Activated gamma-delta T cell treated with Interleukin-2 at 50 U/mL for 16 hours (primary cell): ENCODE measurements around the gene PPP1R37.
A peak's percentile ranks its signal among the peaks of the same experiment; 100 is the strongest.

Experiments used
- DNase-seq: peaks from one replicate; pipeline ENCODE4 v3.0.0-alpha.2; 2020

The PPP1R37 gene

DNA sequence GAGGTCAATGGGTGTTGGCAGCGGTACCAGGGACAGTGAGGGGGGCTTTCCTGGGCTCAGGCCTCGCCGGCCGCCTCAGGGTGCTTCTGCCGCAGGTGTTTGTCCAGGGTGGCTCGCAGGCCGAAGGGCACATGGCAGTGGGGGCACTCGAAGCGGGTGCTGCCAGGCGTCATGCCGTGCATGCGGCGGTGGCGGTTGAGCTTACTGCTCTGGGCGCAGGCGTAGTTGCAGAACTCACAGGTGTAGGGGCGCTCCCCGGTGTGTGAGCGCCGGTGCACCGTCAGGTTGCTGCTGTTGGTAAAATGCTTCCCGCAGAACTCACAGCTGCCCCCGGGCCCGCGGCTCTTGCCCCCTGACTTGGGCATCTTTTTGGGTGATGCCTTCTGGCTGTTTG, 21.4 kb upstream of the PPP1R37 start:
- no peak for DNase-seq

DNA sequence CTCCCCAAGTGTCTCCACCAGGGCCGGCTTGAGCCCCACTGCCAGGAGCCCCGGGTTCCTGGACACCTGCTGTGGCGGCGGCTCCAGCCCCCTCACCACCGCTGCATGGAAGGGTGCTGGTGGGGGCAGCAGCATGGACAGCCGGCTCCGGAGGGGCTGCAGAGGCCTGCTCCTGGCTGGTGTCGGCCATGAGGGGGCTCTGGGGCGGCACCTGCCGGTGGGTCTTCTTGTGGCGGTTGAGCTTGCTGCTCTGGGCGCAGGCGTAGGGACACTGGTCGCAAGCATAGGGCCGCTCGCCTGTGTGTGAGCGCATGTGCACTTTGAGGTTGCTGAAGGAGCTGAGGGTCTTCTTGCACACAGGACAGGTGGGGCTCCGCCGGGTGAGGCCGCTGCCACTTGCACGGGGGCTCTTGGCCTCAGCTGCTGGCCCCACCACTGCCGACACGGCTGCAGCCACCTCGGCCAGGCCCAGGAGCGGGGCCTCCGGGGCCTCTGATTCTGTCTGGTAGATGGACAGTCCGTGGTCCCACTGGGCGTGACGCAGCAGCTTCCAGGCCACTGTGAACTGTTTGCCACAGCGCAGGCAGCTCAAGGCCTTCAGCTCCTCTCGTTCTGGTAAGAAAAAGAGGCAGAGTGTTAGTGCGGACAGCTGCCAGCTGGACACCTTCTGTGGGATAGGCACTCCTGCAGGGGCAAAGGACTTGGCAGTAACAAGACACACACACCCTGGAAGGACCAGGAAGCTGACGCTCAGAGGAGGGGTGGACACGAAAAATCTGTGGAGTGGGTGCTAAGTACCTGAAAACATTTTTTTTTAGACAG, 20.8 kb upstream of the PPP1R37 start:
- DNase-seq, result no peak

DNA sequence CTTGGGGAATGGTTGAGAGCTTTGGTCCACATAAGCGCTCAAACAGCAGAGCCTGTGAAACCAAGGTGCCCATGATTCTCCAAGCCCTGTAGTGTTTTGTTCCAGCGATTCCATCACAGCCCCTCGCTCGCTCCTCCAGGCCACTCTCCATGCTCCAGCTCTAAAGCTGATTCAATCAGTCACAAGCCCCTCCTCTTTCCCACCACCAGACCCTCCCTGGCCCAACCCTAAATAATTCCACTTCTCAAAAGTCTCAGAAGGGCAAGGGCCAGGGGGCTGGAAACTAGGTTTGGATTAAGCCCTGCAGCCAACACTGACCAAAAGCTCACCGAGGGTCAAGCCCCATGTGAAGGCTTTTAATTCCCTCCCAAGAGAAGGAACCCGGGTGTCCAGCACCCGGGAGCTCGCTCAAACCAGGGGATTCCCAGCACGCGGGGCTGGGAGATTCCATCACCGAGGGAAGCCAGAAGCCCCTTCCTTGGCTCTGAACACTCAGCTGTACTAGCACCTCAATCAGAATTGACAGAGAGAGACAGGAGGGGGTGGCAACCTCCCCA, 18.2 kb upstream of the PPP1R37 start:
- DNase-seq, result no peak

DNA sequence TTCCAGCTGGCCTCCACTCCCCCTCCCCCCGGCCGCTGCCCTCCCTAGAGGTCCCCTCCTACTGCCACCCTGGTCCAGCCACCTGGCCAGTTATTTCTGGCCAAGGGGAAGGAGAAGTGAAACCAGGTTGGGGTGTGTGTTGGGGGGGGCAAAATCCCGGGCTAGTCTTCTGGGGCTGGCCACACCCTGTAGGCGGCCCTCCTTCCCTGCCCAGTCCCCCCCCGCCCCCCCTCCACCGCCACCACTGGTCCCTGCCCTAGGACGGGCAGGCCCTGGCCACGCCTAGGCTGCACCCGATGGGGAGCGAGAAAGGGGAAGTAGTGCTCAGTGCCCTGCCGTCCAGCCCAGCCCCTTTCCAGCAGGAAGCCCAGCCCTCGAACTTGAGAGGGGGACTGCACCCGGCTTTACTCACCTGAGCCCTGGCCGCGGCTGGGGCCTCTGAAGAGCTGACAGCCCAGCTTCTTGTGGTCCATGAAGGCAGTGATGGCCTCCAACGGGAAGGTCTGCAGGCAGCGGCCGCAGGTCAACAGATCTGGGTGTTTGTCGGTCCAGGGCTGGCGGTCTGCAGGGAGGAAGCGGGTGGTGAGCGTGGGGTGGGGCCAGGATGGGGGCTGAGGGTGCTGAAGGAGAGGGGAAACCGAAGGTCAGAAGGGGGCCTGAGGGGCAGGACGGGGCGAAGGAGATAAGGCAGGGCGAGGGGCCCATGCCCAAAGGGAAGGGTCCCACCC, 17.5 kb upstream of the PPP1R37 start:
- DNase-seq, result peak; percentile 27

DNA sequence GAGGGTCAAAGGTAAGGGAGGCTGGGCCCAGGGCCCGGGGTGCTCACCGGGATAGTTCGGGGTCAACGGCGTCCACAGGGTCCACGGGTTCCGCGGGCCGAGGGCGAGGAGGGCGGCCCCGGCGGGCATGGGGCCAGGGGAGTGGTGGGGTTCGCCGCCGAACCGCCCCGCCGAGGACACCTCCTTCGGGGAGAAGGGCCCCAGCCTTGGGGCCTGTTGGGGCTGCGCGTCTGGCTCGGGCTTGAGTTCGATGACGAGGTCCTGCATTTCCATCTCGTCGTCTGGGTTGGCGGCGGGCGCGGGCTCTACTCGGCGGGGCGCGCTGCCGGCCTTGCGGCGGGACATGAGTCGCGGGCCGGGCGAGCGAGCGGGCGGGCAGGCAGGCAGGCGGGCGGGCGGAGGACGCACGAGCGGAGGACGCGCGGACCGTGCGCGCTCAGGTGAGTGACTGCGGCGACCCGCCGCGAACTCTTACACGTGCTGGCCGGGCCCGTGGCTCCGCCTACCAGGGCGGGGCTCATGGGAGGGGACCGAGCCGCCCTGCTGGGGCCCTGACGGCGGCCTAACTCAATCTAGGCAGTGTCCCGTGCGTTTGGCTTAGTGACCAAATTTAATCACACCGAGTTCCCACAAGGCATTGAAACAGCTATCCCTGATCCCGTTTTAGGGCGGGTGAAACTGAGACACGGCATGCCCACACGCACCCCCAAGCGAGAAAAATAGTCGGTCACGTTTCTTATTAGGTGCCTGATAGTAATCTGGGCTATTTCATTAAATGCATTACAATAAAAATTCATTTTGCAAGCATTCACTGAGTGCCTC, 16.7 kb upstream of the PPP1R37 start, which contains the start of gene ZNF296:
Gene ZNF296 (minus strand): TSS at position 450 of the 822 bp plus-strand sequence. CDS start 105 bp downstream, at position 345.
- peak; percentile 75 for DNase-seq

DNA sequence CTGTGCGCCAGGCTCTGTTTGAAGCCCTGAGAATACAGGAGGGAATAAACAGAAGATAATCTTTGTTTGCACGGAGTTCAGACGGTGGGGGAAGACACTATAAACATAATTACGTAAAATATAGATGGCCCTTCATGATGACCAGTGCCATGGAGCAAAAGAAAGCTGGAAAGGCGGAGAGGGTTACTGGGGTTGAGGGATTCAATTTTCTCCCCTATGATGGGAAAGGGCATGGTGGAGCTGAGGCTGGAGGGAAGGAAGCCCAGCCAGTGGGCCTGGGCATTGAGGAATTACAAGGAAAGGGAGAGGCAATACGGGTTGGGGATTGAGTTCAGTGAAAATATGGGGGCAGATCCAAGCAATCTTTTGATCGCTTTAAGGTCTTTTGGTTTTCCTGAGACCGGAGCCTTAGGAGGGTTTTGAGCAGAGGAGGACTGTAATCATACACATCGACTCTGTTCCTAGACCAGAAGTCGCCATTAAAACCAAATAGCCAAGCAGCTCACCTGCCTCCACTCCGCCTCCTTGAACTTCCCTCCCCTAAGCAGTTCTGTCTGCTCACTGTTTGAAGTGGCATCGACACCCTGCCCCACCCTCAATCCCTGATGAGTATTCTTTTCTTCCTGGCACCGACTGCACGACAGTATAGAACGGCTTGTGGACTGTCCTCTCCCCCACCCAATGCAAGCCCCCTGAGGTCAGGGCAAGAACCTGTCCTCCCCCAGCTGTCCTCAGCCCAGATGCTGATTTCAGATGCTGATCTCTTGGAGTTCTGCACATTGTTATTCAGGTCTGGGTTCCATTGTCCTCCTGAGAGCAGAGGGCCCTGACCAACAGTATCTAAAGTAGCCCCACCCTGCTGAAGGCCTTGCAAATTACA, 15.9 kb upstream of the PPP1R37 start:
- DNase-seq, result no peak

DNA sequence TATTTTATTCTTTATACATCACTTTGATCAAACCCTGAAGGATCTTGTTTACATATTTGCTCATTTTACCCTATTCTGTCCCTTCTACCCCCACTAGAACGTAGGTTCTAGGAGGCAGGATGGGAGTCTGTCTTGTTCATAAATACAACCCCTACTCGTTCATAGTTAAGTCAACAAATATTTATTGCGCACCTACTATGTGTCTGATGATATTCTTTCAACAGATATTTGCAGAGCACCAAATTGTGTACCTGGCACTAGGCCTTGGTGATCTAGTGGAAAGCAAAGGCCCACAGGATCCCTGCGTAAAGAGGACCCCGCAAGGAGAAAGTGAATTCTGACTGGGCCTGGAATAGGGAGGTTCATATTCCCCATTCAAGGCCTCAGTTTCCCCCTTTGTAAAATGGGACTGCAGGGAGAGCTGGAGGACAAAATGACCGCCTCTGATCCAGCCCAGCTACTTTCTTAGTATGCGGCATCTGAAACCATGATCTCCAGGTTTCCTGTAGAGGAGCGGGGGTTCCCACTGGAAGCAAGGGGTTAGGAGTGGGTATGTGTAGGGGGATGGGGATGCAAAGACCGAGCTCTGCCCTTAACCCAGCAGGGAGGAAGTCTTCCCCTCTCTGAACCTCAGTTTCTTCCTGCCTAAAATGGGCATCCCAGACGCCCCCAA, 14.5 kb upstream of the PPP1R37 start:
- DNase-seq, result no peak

DNA sequence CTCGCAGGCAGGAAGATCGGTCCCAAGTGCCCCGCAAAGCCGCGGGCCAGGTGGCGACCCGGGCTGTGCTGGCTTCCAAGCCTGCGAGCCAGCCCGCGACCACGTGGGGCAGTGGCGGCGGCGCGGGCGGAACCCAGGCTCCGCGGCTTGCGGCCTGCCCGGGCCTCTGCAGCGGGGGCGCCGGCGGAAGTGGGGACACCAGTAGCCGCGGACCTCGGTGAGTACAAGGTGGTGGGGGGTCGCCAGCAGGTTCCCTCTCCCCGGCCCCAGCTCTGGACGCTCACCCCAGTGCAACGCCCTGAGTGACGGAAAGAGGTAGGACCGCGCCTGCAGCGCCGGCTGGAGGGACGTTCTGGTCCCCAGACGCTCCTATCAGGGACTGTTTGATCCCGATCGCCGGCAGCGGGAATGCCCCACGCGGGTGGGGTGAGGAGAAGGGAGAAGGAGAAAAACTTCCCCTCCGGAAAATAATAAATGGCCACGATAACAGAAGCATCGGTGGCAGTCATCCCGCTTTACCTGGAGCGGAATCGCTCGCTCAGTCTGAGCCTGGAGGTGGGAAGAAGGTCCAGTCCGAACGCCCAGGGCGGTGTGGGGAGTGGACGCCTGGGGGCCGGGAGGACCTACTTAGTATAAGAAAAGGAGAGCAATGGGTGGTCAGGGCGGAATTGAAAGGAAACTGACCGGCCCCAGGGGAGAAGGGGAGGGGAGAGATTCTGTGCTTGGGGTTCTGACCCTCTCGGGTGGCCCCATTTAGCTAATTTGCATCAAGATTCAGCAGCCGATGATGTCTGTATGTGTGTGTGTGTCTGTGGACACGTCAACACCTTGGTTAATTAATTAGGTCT, 13.7 kb upstream of the PPP1R37 start, which contains the start of gene GEMIN7:
Gene GEMIN7 (plus strand): TSS at position 198 of the 848 bp plus-strand sequence. CDS start 10,855 bp downstream, outside the sequence.
- DNase-seq, result peak; percentile 75

DNA sequence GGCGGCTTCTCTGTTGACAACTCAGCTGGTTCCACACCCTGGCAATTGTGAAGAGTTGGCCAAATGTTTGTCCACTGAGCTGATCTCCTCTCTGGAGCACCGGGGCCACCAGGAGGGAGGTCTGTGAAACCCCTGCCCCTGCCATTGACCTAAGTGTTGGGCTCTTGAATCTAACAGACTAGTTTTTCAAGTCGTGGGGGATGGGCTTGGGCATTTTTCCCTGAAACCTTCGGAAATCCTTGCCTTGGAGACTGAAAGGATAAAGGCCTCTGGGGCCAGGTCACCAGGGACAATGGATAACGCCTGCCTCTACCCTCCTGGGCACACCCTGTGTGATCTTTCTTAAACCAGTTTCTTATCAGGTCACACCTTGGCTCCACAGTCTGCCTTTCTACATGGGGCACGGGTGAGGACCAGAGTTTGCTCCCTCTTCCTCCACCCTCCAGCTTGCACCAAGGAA, 13.0 kb upstream of the PPP1R37 start:
- DNase-seq, result no peak

DNA sequence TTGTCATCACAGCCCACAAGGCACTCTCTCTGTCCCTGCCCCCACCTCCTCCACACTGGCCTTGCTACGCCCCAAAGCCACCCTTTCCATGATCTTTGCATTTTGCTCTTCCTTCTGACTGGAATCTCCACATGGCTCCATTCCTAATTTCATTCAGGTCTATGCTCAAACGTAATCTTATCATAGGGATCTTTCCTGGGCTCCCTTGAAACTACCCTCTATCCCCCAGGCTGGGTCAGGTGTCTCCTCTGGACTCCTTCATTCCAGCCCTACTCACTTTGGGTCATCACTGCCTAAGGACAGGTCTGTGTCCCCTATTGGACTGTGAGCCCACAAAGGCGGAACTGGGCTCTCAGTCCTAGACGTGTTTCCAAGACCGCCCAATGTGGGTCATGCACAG, 10.8 kb upstream of the PPP1R37 start:
- no peak for DNase-seq

DNA sequence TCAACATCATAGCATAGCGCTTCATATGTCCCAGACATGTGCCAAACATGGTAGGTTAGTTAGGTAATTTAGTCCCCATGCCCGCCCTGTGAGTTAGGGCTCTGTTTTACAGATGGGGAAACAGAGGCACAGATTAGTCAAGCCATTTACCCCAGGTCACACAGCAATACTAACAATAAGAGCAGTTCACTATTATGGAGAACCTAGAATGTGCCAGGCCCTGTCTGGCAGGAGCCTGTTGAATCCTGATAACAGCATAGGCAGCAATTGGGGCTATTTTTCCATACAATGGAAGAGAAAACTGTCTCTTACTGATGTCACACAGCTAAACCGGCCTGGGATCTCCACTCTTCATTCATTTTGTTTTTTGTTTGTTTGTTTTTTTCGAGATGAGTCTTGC, 6.5 kb upstream of the PPP1R37 start:
- DNase-seq, result no peak

DNA sequence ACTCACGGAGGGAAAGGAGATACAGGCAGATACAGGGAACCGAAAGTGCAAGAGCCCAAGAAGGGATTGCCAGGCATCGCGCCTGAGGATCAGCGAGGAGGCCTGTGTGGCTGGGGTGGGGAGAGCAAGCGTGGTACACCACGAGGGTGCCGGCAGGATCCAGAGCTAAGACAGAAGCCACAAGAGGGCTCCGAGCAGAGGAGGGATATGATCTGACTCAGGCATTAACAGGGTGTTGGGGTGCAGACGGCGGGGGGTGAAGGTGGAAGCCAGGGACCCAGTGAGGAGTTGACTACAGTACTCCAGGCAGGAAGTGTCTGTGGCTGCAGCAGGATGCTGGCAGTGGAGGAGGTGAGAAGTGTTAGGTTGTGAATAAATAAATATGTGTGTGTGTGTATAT, 5.4 kb upstream of the PPP1R37 start:
- DNase-seq, result peak; percentile 76

DNA sequence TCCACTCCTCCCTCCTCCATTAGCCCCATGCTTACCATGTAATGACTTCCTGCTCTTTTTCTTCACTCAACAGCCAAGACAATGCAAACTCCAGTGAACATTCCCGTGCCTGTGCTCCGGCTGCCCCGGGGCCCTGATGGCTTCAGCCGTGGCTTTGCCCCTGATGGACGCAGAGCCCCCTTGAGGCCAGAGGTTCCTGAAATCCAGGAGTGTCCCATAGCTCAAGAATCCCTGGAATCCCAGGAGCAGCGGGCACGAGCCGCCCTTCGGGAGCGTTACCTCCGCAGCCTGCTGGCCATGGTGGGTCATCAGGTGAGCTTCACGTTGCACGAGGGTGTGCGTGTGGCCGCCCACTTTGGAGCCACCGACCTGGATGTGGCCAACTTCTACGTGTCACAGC, 2.9 kb upstream of the PPP1R37 start:
- no peak for DNase-seq

DNA sequence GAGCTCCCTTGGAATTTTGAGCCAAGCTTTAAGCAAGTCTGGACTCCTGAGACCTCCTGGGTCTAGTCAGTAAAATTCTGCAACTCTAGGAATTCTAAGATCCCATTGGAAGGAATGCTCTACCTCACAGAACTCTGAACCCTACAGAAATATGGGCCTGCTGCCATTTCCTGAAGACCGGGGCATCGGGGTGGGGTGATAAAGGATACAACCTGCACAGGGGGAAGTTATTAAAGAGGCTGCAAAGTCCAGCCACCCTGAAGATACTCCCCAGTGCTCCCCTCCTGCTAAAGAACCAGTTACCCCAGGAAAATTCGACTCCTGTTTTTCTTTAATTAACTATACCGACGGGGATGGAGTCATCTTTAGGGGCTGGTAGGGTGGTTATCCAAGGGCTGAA, 2.4 kb upstream of the PPP1R37 start:
- no peak for DNase-seq

DNA sequence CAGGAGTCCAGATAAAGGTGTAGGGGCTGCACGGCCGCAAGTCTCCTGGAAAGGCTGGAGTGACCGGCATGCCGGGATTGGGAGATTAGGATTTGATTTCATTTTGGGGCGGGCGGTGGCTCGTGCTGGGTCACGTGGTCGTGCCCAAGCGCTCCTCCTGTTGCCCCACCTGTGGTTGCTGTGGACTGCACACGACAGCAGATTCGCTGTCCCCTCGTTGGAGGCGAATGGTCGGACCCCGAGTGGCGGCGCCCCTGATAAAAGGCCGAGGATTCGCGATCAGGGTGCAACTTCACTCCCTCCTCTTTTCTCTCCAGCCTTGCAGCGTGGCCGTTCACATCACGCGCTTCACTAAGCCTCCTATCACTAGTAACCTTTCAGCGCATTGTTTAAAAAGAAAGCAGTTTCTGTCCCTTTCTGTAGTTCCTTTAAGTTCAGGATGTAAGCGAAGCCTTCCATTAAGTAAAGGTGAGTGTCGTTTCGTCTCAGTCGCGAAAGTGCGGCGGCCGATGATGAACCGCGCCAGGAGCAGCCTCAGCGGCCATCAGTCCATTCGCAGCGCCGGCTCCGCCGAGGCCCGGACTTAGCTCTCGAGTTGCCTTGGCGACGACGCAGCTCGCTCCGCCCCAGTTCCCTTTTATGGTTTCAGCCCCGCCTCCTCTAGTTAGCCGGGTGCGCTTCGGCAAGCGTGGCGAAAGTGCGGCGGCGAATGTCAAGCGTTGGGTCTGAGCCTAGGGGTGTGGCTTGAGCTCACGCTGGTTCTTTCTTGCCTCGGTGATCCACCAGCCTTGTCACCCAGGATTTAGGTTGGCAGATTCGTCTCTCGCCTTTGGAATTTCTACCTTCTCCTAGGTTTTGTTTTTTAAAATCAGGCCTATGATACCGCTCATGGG, 1.7 kb upstream of the PPP1R37 start:
- DNase-seq, result peak; percentile 98

DNA sequence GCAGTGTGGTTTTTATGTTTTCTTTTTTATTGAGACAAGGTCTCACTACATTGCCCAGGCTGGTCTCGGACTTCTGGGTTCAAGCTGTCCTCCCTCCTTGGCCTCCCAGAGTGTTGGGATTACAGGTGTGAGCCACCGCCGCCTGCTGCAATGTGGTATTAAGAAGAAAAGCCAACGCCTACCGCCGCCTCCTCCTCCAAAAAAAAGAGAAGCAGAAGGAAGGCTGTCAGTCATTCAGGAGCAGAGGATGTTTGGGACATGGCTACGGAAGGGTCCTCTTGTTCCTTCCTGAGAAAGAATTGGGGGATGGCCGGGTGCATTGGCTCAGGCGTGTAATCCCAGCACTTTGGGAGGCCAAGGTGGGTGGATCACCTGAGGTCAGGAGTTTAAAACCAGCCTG, 1.2 kb downstream of the PPP1R37 start:
- no peak for DNase-seq

DNA sequence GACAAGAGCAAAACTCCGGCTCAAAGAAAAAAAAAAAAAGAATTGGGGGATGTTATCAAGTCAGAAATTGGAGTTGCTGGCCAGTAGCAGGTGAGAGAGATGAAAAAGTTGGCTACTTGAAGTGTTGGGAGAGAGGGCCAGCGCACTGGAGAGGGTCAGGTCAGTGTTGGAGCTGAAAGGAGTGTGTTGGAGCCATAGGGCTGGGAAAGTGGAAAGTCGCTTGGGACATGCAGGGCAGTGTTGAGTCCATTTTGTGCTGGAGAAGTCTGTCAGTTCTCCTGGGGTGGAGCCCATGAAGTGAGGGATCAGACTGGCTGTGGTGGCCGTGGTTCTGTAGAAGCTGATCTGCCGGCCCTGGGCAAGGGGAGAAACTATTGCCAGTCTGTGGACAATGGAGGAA, 1.7 kb downstream of the PPP1R37 start:
- no peak for DNase-seq

DNA sequence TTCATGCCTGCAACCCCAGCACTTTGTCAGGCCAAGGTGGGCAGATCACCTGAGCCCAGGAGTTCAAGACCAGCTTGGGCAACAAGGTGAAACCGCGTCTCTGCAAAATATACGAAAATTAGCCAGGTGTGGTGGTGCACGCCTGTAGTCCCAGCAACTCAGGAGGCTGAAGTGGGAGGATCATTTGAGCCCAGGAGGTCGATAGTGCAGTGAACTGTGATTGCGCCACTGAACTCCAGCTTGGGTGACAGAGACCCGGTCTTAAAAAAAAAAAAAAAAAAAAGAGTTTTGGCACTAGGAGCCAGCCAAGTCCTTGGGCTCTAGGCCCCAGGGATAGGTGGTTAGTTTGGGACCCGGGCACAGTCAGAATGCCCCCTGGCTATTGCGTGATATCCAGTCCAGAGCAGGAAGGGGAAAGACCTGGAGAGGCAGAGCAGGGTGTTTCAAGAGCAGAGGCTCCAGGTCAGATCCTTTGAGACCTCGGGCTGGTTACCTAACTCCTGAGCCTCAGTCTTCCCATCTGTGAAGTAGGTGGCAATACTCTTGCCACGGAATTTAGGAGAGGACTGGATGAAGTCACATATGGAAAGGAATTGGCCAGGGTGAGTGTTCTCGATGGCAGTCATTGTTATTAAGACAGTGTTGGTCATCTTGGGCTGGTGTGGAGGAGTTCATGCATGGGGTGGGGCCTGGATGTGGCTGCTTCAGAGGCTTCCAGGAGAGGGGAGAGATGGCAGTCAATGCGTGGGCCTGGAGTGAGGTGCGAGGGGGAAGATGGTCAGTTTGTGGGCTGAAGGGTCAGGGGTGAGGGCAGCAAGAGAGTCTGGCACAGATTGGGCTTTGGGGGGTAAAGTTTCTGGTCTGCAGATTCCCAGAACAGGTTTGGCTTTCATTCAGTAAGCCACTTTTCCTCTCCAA, 2.8 kb downstream of the PPP1R37 start:
- no peak for DNase-seq
